Measurements from ENCODE around the gene KLHL6.

Gene KLHL6

GRCh38 chr3:183533412-183534132 lies 21.9 kb downstream of the KLHL6 start:
- Histone ChIP-seq H2AFZ (ENCODE audit: low read length) (no peak overlapping the region), H3K9me2 (replicated peaks; ENCODE audit: insufficient read depth, low read length) (no peaks in the 10 kb centered on the region), H4K20me1 (ENCODE audit: insufficient read depth, low read length) (no peaks in the 10 kb centered on the region), H3K27me3 (replicated peaks; ENCODE audit: insufficient read depth, low read length) (no peaks in the 10 kb centered on the region), H3K27ac (ENCODE audit: low read length) (peak overlapping the region; percentile 69; the same call in 1 of the 2 replicates), H3K9ac (ENCODE audit: low read length) (peak overlapping the region; percentile 43), H3F3A (ENCODE audit: insufficient read depth, low read length) (peaks cover 37% of the 10 kb centered on the region), H3K4me1 (ENCODE audit: low read length) (peaks cover 79% of the 10 kb centered on the region), H3K9me3 (replicated peaks; ENCODE audit: insufficient read depth, low read length) (no peaks in the 10 kb centered on the region), H3K36me3 (replicated peaks; ENCODE audit: insufficient read depth, low read length) (peaks cover 11% of the 10 kb centered on the region; the same call in 1 of the 2 replicates), H3K4me3 (ENCODE audit: low read length) (peak overlapping the region; percentile 6; the same call in 1 of the 2 replicates), H3K4me2 (ENCODE audit: low read depth, low read length) (peak overlapping the region; percentile 52), H3K79me2 (ENCODE audit: low read length) (peaks cover 98% of the 10 kb centered on the region)
- DNase-seq = peak; percentile 64
- TF ChIP-seq, protein P1, sequence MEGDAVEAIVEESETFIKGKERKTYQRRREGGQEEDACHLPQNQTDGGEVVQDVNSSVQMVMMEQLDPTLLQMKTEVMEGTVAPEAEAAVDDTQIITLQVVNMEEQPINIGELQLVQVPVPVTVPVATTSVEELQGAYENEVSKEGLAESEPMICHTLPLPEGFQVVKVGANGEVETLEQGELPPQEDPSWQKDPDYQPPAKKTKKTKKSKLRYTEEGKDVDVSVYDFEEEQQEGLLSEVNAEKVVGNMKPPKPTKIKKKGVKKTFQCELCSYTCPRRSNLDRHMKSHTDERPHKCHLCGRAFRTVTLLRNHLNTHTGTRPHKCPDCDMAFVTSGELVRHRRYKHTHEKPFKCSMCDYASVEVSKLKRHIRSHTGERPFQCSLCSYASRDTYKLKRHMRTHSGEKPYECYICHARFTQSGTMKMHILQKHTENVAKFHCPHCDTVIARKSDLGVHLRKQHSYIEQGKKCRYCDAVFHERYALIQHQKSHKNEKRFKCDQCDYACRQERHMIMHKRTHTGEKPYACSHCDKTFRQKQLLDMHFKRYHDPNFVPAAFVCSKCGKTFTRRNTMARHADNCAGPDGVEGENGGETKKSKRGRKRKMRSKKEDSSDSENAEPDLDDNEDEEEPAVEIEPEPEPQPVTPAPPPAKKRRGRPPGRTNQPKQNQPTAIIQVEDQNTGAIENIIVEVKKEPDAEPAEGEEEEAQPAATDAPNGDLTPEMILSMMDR (IDR thresholded peaks at IDR 0.05; ENCODE audit: low read length) = no peak
- no peak for TF ChIP-seq EZH2phosphoT487 (IDR thresholded peaks at IDR 0.05; ENCODE audit: low read length)
- no peak for TF ChIP-seq EZH2 (optimal IDR thresholded peaks at IDR 0.05; ENCODE audit: low read depth, low read length)

DNA sequence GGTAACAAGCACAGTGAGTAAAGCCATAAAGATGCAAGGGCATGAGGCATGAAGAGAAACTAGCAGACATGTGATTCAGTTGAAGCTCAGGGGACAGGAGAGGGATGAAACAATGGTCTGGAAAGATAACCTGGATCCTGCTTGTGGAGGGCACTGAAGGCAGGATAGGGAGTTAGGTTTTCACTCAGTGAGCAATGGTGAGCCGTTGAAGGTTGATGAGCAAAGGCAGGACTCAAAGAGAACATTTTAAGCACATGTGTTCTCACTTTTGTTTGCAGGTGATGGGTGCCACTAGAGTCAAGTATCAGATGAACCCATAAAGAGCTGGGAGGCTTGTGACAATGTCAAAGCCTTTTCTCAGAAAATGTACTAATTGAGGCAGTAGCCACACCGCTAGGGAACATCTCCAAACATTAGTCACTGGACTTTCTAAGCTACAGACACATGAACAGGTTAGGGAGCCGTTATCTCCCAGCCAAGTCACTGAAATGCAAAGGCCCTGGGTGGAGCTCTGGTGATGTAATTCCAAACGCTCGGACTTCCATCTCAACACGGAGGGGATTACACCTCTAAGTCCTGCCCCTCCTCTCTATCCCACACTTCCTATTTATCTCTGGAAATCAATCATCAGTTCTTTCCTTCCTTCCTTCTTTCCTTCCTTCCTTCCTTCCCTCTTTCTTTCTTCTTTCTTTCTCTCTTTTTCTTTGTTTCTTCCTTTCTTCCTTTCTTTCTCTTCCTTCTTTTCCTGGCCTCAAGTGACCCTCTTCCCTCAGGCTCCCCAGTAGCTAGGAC lies 22.7 kb downstream of the KLHL6 start:
- Histone ChIP-seq H3K27me3 (replicated peaks; ENCODE audit: insufficient read depth, low read length) (no peaks in the 10 kb centered on the region), H3K36me3 (replicated peaks; ENCODE audit: insufficient read depth, low read length) (peaks cover 11% of the 10 kb centered on the region; the same call in 1 of the 2 replicates), H3K9me2 (replicated peaks; ENCODE audit: insufficient read depth, low read length) (no peaks in the 10 kb centered on the region), H3K9ac (ENCODE audit: low read length) (no peak overlapping the region; the same call in 1 of the 2 replicates), H4K20me1 (ENCODE audit: insufficient read depth, low read length) (no peaks in the 10 kb centered on the region), H3K4me2 (ENCODE audit: low read depth, low read length) (peak overlapping the region; percentile 52; the same call in 1 of the 2 replicates), H2AFZ (ENCODE audit: low read length) (no peak overlapping the region), H3K9me3 (replicated peaks; ENCODE audit: insufficient read depth, low read length) (no peaks in the 10 kb centered on the region), H3K79me2 (ENCODE audit: low read length) (peaks cover 98% of the 10 kb centered on the region), H3K27ac (ENCODE audit: low read length) (peak overlapping the region; percentile 69; the same call in 1 of the 2 replicates), H3K4me3 (ENCODE audit: low read length) (no peak overlapping the region), H3K4me1 (ENCODE audit: low read length) (peaks cover 79% of the 10 kb centered on the region), H3F3A (ENCODE audit: insufficient read depth, low read length) (peaks cover 44% of the 10 kb centered on the region)
- DNase-seq = no peak
- no peak for TF ChIP-seq EZH2phosphoT487 (IDR thresholded peaks at IDR 0.05; ENCODE audit: low read length)

GRCh38 chr3:183529717-183530116 lies 25.8 kb downstream of the KLHL6 start:
- Histone ChIP-seq H3K9ac (ENCODE audit: low read length) (no peak overlapping the region), H3K79me2 (ENCODE audit: low read length) (peaks cover 82% of the 10 kb centered on the region), H3K9me2 (replicated peaks; ENCODE audit: insufficient read depth, low read length) (no peaks in the 10 kb centered on the region), H2AFZ (ENCODE audit: low read length) (no peak overlapping the region), H3K4me1 (ENCODE audit: low read length) (peaks cover 72% of the 10 kb centered on the region), H3K4me3 (ENCODE audit: low read length) (no peak overlapping the region), H3K36me3 (replicated peaks; ENCODE audit: insufficient read depth, low read length) (peaks cover 11% of the 10 kb centered on the region; the same call in 1 of the 2 replicates), H4K20me1 (ENCODE audit: insufficient read depth, low read length) (no peaks in the 10 kb centered on the region), H3K27ac (ENCODE audit: low read length) (peak overlapping the region; percentile 2; the same call in 1 of the 2 replicates), H3K9me3 (replicated peaks; ENCODE audit: insufficient read depth, low read length) (no peaks in the 10 kb centered on the region), H3K4me2 (ENCODE audit: low read depth, low read length) (no peak overlapping the region), H3F3A (ENCODE audit: insufficient read depth, low read length) (peaks cover 51% of the 10 kb centered on the region), H3K27me3 (replicated peaks; ENCODE audit: insufficient read depth, low read length) (no peaks in the 10 kb centered on the region)
- no peak for DNase-seq
- TF ChIP-seq EZH2phosphoT487 (IDR thresholded peaks at IDR 0.05; ENCODE audit: low read length) (no peak), EZH2 (optimal IDR thresholded peaks at IDR 0.05; ENCODE audit: low read depth, low read length) (no peak)
- TF ChIP-seq, protein P1 (IDR thresholded peaks at IDR 0.05; ENCODE audit: low read length) = no peak
